ENCODE measurements around the gene ATL2.
"Not testable (repeated sequence)": the region's sequence is repeated elsewhere in the genome, so short reads cannot be mapped to it uniquely, and the experiment has no call there.

Gene ATL2

GRCh38 chr2:38274286-38275276, 102.5 kb downstream of the ATL2 start:
- peak; percentile 86 for DNase-seq (ENCODE audit: low read depth)

GRCh38 chr2:38271697-38272096, 105.4 kb downstream of the ATL2 start:
- no peak for DNase-seq (ENCODE audit: low read depth)

- DNase-seq (ENCODE audit: low read depth): no peak
Observed at GRCh38 chr2:38269421-38269820, 107.7 kb downstream of the ATL2 start.

DNA sequence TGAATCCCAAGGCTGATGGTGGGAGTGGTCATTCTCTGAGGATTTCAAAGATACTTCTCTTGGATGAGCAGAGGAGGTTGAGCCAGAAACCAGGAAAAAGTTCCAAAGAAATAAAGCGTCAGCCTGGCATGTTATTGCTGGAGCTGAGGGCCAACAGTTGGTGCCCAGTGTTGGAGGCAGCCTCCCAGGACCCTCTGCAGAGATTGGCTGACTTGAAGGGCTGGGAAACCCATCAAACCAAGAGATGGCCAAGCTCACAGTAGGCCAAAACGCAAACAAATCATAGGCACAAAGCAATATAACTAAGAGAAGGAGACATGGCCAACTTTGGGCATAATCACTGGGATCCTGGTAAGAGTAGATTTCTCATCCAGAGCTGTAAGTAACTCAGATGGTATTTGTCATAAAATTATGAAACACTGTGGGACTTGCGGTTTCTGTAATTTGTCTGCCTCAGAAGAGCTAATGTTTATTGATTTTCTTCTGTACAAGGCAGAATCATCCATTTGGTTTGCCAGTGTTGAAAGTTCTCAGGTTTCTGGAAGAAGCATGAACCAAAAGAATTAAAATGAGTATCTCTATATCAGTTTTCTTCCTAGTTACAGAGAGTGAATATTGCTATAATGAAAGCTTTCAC, 108.3 kb downstream of the ATL2 start:
- peak; percentile 64 for DNase-seq (ENCODE audit: low read depth)

GRCh38 chr2:38268001-38268400, 109.1 kb downstream of the ATL2 start:
- DNase-seq (ENCODE audit: low read depth): no peak

- DNase-seq (ENCODE audit: low read depth): no peak
Observed at GRCh38 chr2:38267270-38267925, 109.7 kb downstream of the ATL2 start.

DNA sequence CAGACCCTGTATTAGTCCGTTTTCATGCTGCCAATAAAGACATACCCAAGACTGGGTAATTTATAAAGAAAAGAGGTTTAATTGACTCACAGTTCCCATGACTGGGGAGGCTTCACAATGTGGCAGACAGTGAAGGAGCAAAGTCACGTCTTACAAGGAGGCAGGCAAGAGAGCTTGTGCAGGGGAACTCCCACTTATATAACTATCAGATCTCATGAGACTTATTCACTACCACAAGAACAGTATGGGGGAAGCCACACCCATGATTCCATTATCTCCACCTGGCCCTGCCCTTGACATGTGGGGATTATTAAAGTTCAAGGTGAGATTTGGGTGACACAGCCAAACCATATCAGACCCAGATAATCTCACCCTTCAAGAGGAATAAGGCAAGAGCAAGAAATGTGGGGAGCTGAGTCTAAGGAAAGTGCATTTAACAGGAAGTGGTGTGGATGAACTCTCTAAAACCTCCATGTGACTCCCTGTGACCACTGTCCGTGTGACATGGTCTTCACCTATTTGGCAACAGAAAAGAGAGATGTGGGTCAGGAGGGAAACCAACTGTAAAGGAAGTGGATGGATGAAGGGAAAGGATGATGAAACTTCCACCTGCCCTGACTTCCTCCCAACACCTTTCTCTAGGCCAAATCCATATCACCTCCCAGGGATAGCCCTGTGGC, 110.6 kb downstream of the ATL2 start:
- DNase-seq (ENCODE audit: low read depth): no peak

DNA sequence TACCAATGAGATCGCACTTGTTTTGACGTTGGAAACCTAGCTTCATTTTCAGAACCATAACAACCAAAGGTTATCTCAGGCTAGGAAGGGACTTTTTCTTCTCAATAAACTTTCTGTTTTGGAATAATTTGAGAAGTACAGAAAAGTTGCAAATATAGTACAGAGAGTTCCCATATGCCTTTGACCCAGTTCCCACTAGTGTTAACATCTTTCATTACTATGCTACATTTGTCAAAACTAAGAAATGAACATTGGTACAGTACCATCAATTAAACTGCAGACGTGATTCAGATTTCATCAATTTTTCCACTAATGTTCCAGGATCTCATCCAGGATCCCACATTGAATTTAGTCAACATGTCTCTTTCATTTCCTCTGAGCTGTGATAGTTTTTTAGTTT, 111.6 kb downstream of the ATL2 start:
- no peak for DNase-seq (ENCODE audit: low read depth)

GRCh38 chr2:38264396-38265221, 112.5 kb downstream of the ATL2 start:
- DNase-seq (ENCODE audit: low read depth): peak; percentile 38

- DNase-seq (ENCODE audit: low read depth): no peak
Observed at GRCh38 chr2:38263293-38263692, 113.8 kb downstream of the ATL2 start.

- DNase-seq (ENCODE audit: low read depth): no peak
Observed at GRCh38 chr2:38262069-38262871, 114.8 kb downstream of the ATL2 start.

DNA sequence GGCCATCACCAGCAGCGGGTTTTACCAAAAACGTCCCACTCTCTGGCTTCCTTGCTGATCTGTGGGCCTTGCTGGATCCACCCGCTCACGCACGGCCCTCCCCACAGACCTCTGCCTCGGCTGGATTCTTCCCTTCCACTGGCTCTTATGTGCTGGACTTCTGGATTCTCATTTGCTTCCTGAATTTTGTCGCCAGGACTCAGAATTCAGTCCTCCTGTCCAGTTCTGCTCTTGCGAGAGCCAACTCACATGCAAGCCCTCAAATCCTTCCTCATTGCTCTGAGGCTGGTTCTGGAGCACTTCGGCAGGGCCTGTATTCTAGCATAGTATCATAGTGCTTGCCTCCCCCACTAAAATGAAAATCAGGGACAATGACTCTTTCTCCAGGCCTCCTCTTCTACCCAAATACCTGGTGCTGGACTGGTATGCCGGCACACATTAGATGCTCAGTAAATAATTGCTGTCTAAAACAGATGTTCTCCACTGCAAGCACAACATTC, 115.5 kb downstream of the ATL2 start:
- DNase-seq (ENCODE audit: low read depth): no peak

- DNase-seq (ENCODE audit: low read depth): no peak
Observed at GRCh38 chr2:38260972-38261371, 116.1 kb downstream of the ATL2 start.

DNA sequence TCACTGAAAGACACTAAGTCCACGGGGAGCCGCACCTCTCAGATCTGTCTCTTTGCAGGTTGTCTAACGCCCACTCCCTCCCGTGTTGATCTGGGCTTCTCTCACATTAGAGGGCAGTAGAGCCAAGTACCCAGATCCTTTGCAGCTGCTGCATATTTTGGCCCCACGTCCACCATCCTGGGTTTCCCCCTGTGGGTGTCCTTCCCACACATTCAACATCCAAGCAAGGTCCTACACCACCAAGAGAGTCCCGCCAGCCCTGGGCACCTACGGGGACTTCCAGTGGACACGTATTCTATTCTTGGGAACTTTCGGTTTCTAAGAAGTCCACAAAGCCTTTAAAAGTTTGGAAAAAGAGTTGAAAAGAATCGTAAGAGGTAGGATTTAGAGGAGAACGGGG, 116.6 kb downstream of the ATL2 start:
- DNase-seq (ENCODE audit: low read depth): no peak

DNA sequence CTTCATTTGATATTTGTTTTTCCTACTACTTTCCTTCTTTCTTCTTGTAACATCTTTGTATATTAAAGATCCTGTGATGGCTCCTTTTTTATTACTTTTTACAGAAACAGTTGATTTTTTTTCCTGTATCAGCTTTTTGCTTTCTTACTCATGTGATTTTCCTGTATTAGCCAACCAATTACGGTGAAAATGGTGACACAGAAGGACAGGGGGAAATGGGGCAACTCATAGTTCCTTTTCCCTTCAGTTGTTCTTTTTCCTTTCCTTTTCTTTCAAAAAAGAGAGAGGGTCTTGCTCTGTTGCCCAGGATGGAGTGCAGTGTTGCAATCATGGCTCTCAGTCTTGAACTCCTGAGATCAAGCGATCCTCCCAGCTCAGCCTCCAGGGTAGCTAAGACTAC, 117.8 kb downstream of the ATL2 start:
- no peak for DNase-seq (ENCODE audit: low read depth)

GRCh38 chr2:38257680-38258079, 119.4 kb downstream of the ATL2 start:
- not testable (repeated sequence) for DNase-seq (ENCODE audit: low read depth)

- no peak for DNase-seq (ENCODE audit: low read depth)
Observed at GRCh38 chr2:38256610-38257009, 120.5 kb downstream of the ATL2 start.

DNA sequence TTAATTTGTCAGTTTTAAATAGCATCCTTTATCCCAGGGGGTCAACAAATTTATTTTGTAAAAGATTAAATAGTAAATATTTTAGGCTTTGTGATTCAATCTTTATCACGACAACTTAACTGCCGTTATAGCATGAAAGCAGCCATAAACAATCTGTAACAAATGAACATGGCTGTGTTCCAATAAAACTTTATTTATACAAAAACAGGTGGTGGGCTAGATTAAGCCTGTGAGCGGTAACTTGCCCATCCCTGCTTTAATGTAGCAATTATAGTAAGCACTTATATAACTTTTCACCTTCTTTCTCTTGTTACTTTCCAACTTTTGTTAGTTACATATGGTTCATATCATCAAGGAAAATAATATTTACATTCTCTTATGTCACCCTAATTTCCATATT, 121.9 kb downstream of the ATL2 start:
- no peak for DNase-seq (ENCODE audit: low read depth)

DNA sequence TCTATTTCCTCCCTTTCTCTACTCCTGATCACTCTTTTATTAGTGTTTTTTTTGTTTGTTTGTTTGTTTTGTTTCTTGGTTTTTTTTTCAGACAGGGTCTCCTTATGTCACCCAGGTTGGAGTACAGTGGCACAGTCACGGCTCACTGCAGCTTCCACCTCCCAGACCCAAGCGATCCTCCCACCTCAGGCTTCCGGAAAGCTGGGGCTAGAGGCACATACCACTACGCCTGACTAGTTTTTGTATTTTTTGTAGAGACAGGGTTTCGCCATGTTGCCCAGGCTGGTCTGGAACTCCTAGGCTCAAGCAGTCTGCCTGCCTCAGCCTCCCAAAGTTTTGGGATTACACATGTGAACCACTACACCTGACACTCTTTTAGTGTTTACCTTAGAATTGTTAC, 122.3 kb downstream of the ATL2 start:
- DNase-seq (ENCODE audit: low read depth): no peak

DNA sequence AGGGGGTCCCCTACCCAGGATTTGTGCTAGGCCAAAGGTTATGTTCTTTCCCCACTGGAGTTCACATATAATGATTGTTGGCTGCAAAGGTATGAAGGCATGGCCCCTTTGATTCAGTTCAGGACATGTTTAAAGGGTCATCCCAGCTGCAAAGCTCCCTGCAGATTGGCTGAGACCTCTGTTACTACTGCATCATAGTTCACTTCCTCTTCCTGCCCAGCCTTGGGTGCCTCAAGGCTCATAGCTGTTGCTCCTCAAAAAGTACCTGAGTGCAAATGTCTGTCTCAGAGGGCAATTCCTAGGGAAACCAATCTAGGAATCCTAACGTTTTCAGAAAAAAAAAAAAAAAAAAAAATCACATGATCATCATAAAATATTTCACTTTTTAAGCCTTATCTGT, 125.1 kb downstream of the ATL2 start:
- DNase-seq (ENCODE audit: low read depth): no peak

Measured in amniotic epithelial cell (primary cell).